HepG2 (cell line): Measurements from ENCODE around the gene CCDC142. TPM values are rescaled to one million over a fixed set of nuclear protein-coding genes. Genes with fewer than 3 reads are reported as not detected.

ENCODE experiments used
- ATM ChIP-seq: fragments of 450-650 bp; IDR thresholded peaks from 2 replicates; pipeline ENCODE4 v1.7.1; 2017; ENCODE audit warnings: mild to moderate bottlenecking, borderline replicate concordance
- CCDC6 ChIP-seq: sonication (generic); formaldehyde crosslinking; IDR thresholded peaks from 2 replicates; pipeline ENCODE4 v1.8.1; 2022; ENCODE audit warnings: mild to moderate bottlenecking, missing genetic modification reagents, moderate library complexity
- CSRNP2 ChIP-seq: sonication (generic); formaldehyde crosslinking; conservative IDR thresholded peaks from 2 replicates; pipeline ENCODE4 v1.8.0; 2022; ENCODE audit warnings: low read depth, missing genetic modification reagents
- FOXA3 ChIP-seq: IDR thresholded peaks from 2 replicates; pipeline ENCODE4 v1.6.1; 2016; ENCODE audit warnings: missing genetic modification reagents, missing compliant biosample characterization
- HMG20B ChIP-seq: conservative IDR thresholded peaks from 2 replicates; pipeline ENCODE4 v1.6.1; 2016; ENCODE audit warnings: missing genetic modification reagents, missing compliant biosample characterization
- POLR2G ChIP-seq: fragments of 200-400 bp; formaldehyde crosslinking; IDR thresholded peaks from 2 replicates; pipeline ENCODE4 v1.6.1; 2018; ENCODE audit warnings: mild to moderate bottlenecking, low read depth, low read length, moderate library complexity
- REL ChIP-seq: sonication (generic); formaldehyde crosslinking; conservative IDR thresholded peaks from 2 replicates; pipeline ENCODE4 v1.8.0; 2022; ENCODE audit warnings: mild to moderate bottlenecking, missing genetic modification reagents, moderate library complexity
- SIN3B ChIP-seq: fragments of 150-350 bp; IDR thresholded peaks from 2 replicates; pipeline ENCODE4 v1.6.1; 2014; ENCODE audit warnings: low read length
- SKIL ChIP-seq: sonication (generic); formaldehyde crosslinking; IDR thresholded peaks from 2 replicates; pipeline ENCODE4 v1.8.0; 2022; ENCODE audit warnings: missing genetic modification reagents, mild to moderate bottlenecking, moderate library complexity, borderline replicate concordance
- SNAPC2 ChIP-seq: sonication (generic); formaldehyde crosslinking; IDR thresholded peaks from 2 replicates; pipeline ENCODE4 v1.8.1; 2022; ENCODE audit warnings: mild to moderate bottlenecking, missing genetic modification reagents
- TBX2 ChIP-seq: sonication (generic); formaldehyde crosslinking; IDR thresholded peaks from 2 replicates; pipeline ENCODE4 v1.5.0; 2020; ENCODE audit warnings: missing genetic modification reagents, mild to moderate bottlenecking, borderline replicate concordance
- ZBTB7A ChIP-seq: sonication (generic); formaldehyde crosslinking; IDR thresholded peaks from 2 replicates; pipeline ENCODE4 v1.8.0; 2022; ENCODE audit warnings: mild to moderate bottlenecking, missing genetic modification reagents
- ZBTB8A ChIP-seq: sonication (generic); formaldehyde crosslinking; IDR thresholded peaks from 2 replicates; pipeline ENCODE4 v1.4.0; 2020; ENCODE audit warnings: mild to moderate bottlenecking, low read depth, missing genetic modification reagents, borderline replicate concordance
- ZNF232 ChIP-seq: sonication (generic); formaldehyde crosslinking; IDR thresholded peaks from 2 replicates; pipeline ENCODE4 v1.4.0; 2020; ENCODE audit warnings: missing genetic modification reagents, borderline replicate concordance
- ZNF256 ChIP-seq: sonication (generic); formaldehyde crosslinking; conservative IDR thresholded peaks from 2 replicates; pipeline ENCODE4 v1.4.0; 2020; ENCODE audit warnings: missing genetic modification reagents
- ZNF335 ChIP-seq: sonication (generic); formaldehyde crosslinking; IDR thresholded peaks from 2 replicates; pipeline ENCODE4 v1.4.0; 2020; ENCODE audit warnings: missing genetic modification reagents
- ZNF569 ChIP-seq: sonication (generic); formaldehyde crosslinking; IDR thresholded peaks from 2 replicates; pipeline ENCODE4 v1.5.0; 2020; ENCODE audit warnings: mild to moderate bottlenecking, missing genetic modification reagents, moderate library complexity, borderline replicate concordance
- ZNF598 ChIP-seq: sonication (generic); formaldehyde crosslinking; IDR thresholded peaks from 2 replicates; pipeline ENCODE4 v1.5.1; 2020; ENCODE audit warnings: mild to moderate bottlenecking, missing genetic modification reagents, borderline replicate concordance
- ZNF609 ChIP-seq: sonication (generic); formaldehyde crosslinking; IDR thresholded peaks from 2 replicates; pipeline ENCODE4 v1.4.0; 2020; ENCODE audit warnings: mild to moderate bottlenecking, missing genetic modification reagents, borderline replicate concordance
- ZNF614 ChIP-seq: IDR thresholded peaks from 2 replicates; pipeline ENCODE4 v1.6.1; 2018; ENCODE audit warnings: missing biosample characterization, missing genetic modification reagents, inconsistent platforms, borderline replicate concordance
- ZNF674 ChIP-seq: sonication (generic); formaldehyde crosslinking; IDR thresholded peaks from 2 replicates; pipeline ENCODE4 v1.5.0; 2020; ENCODE audit warnings: low read depth, mild to moderate bottlenecking, missing genetic modification reagents
- polyA plus RNA-seq, 8 experiments: library from polyadenylated mRNA; depleted of rRNA in 3 of 8; stranded (reverse) in 7 of 8; unstranded in 1 of 8; fragments of >200 nt; fragmentation: Illumina TruSeq in 4 of 8; extraction: Trizol in 4 of 8; gene quantifications; 2 replicates each; pipeline versions ENCODE4 v1.2.1 to v1.2.3, GENCODE V29; 2011 to 2016; ENCODE audit warnings: low read depth in 4 of 8, missing spikeins in 1 of 8, mixed read lengths in 1 of 8; ENCODE audit not compliant: insufficient read depth in 1 of 8
- total RNA-seq, 5 experiments: library from RNA; depleted of rRNA; stranded (reverse); fragments of >200 nt; fragmentation: Illumina TruSeq; extraction: Trizol; gene quantifications; 2 replicates each; pipeline ENCODE4 v1.2.3, GENCODE V29; 2016; ENCODE audit warnings: low read depth in 1 of 5

CCDC142 gene
- total and polyA plus RNA-seq, 2 of the 13 experiments (the other 11 are each of a cell fraction or from before 2014, with no cell fraction given) = 14.7 to 30.4 TPM

GRCh38 chr2:74440378-74441169, 42.2 kb downstream of the CCDC142 start (continued):
- TF ChIP-seq REL (peak; percentile 90), ZBTB7A (CRISPR knock-in tag) (peak; percentile 96), ZNF232 (CRISPR knock-in tag) (0 out of 2 replicates have a peak, but pooled peaks have one; percentile 57), HMG20B (CRISPR knock-in tag) (no peak; the same call in 1 of the 2 replicates), CCDC6 (peak; percentile 77), ZNF609 (peak; percentile 83), ZNF614 (peak; percentile 82; the same call in 1 of the 2 replicates), ZNF335 (CRISPR knock-in tag) (peak; percentile 95), ZNF256 (CRISPR knock-in tag) (no peak; the same call in 1 of the 2 replicates), ATM (no peak), CSRNP2 (CRISPR knock-in tag) (no peak), POLR2G (peak; percentile 89), ZNF569 (CRISPR knock-in tag) (peak; percentile 99), FOXA3 (CRISPR knock-in tag) (0 out of 2 replicates have a peak, but pooled peaks have one; percentile 39), SIN3B (no peak; the same call in 1 of the 2 replicates), ZBTB8A (CRISPR knock-in tag) (peak; percentile 95), SNAPC2 (CRISPR knock-in tag) (peak; percentile 68; the same call in 1 of the 2 replicates), ZNF674 (CRISPR knock-in tag) (no peak), SKIL (CRISPR knock-in tag) (peak; percentile 86), TBX2 (CRISPR knock-in tag) (peak; percentile 90), ZNF598 (CRISPR knock-in tag) (no peak)
